Measurements from ENCODE around the gene CBX2.

The CBX2 gene

GRCh38 chr17:79813297-79814126, 35.6 kb downstream of the CBX2 start:
- DNase-seq (ENCODE audit: insufficient read length, low spot score) (no peak), FAIRE-seq (no peak)
- TF ChIP-seq CTCF (IDR thresholded peaks at IDR 0.05; ENCODE audit: insufficient read depth, missing control alignments) = no peak

GRCh38 chr17:79814127-79814973, 36.4 kb downstream of the CBX2 start:
- no peak for TF ChIP-seq CTCF (IDR thresholded peaks at IDR 0.05; ENCODE audit: insufficient read depth, missing control alignments)
- DNase-seq (ENCODE audit: insufficient read length, low spot score) = no peak
- FAIRE-seq = no peak

GRCh38 chr17:79814974-79815835, 37.3 kb downstream of the CBX2 start:
- no peak for FAIRE-seq
- no peak for DNase-seq (ENCODE audit: insufficient read length, low spot score)

GRCh38 chr17:79815836-79816461, 38.0 kb downstream of the CBX2 start:
- FAIRE-seq = no peak
- no peak for TF ChIP-seq CTCF (IDR thresholded peaks at IDR 0.05; ENCODE audit: insufficient read depth, missing control alignments)
- no peak for DNase-seq (ENCODE audit: insufficient read length, low spot score)

More at GRCh38 chr17:79814974-79815835, 37.3 kb downstream of the CBX2 start:
- no peak for TF ChIP-seq CTCF (IDR thresholded peaks at IDR 0.05; ENCODE audit: insufficient read depth, missing control alignments)

- FAIRE-seq = no peak
- no peak for TF ChIP-seq CTCF (IDR thresholded peaks at IDR 0.05; ENCODE audit: insufficient read depth, missing control alignments)
- DNase-seq (ENCODE audit: insufficient read length, low spot score) = no peak
Measured at GRCh38 chr17:79818026-79818758, 40.2 kb downstream of the CBX2 start.

- FAIRE-seq (no peak), DNase-seq (ENCODE audit: insufficient read length, low spot score) (no peak)
- TF ChIP-seq CTCF (IDR thresholded peaks at IDR 0.05; ENCODE audit: insufficient read depth, missing control alignments) = no peak
Measured at GRCh38 chr17:79819085-79819484, 41.1 kb downstream of the CBX2 start.
